ENCODE measurements around the gene EIF3F. TPM values are rescaled to one million over a fixed set of nuclear protein-coding genes. Genes with fewer than 3 reads are reported as not detected.

Gene EIF3F
- total and polyA plus RNA-seq, 2 of the 8 experiments (the other 6 are each of a cell fraction or from before 2014, with no cell fraction given): 222 to 388 TPM

GRCh38 chr11:8026982-8027381 is 39.8 kb downstream of the EIF3F start:
- no peak overlapping the region for H2BK120ac ChIP-seq (replicated peaks; ENCODE audit: low read depth, low read length)
- no peak overlapping the region for H3K4ac ChIP-seq (replicated peaks; ENCODE audit: insufficient read length, low read depth, low read length)
- H4K20me1 ChIP-seq (replicated peaks in 1 of 2; ENCODE audit: control insufficient read depth in 1 of 2, insufficient read depth in 2 of 2, low read length in 2 of 2): no peaks in the 10 kb centered on the region
- no peak overlapping the region for H4K8ac ChIP-seq (ENCODE audit: extremely low read depth, insufficient read depth, low read length)
- H3K27ac ChIP-seq (ENCODE audit: low read depth, low read length): no peak overlapping the region
- H3K56ac ChIP-seq (replicated peaks; ENCODE audit: insufficient read length, low read depth, low read length): no peak overlapping the region
- H4K5ac ChIP-seq (ENCODE audit: insufficient read length, low read depth, low read length): no peak overlapping the region
- H2BK20ac ChIP-seq (ENCODE audit: low read length): no peak overlapping the region
- no peaks in the 10 kb centered on the region for H3K23me2 ChIP-seq (ENCODE audit: low read depth, low read length)
- DNase-seq (ENCODE audit: low read depth in 1 of 2, low spot score in 2 of 2) (no peak), FAIRE-seq (no peak)
- H3K14ac ChIP-seq (ENCODE audit: insufficient read length): no peak overlapping the region
- no peak overlapping the region for H3K23ac ChIP-seq (ENCODE audit: insufficient read length)
- H4K91ac ChIP-seq (replicated peaks; ENCODE audit: insufficient read length, low read length): no peak overlapping the region
- TF ChIP-seq KDM5A (IDR thresholded peaks at IDR 0.05; ENCODE audit: low read length) (no peak), EGR1 (IDR thresholded peaks at IDR 0.05; ENCODE audit: borderline replicate concordance, low read depth, low read length) (no peak), TCF12 (IDR thresholded peaks at IDR 0.05; ENCODE audit: low read depth, low read length) (no peak), KDM1A (IDR thresholded peaks at IDR 0.05; ENCODE audit: borderline replicate concordance, low read length) (no peak), E2F6 (IDR thresholded peaks at IDR 0.05) (no peak), CEBPB (IDR thresholded peaks at IDR 0.05; ENCODE audit: low read depth, low read length) (0 out of 2 replicates have a peak, but pooled peaks have one; percentile 27), ASH2L (IDR thresholded peaks at IDR 0.05; ENCODE audit: low read length) (no peak), CTBP2 (IDR thresholded peaks at IDR 0.05; ENCODE audit: borderline replicate concordance, insufficient read depth, insufficient read length, low read length) (no peak)
- H3K4me3 ChIP-seq (ENCODE audit: extremely low read depth in 1 of 4, insufficient read depth in 2 of 4, low read depth in 3 of 4, low read length in 4 of 4): no peak overlapping the region
- H3K79me2 ChIP-seq (ENCODE audit: control insufficient read depth in 1 of 2, insufficient read depth in 2 of 2, low read length in 2 of 2): no peaks in the 10 kb centered on the region
- no peak overlapping the region for H2BK5ac ChIP-seq (ENCODE audit: low read depth, low read length)
- H3K4me1 ChIP-seq (replicated peaks in 1 of 4; ENCODE audit: control insufficient read depth in 3 of 4, insufficient read depth in 4 of 4, low read length in 3 of 4): peaks cover 0 to 7% (median 3%) of the 10 kb centered on the region in 4 experiments; a peak in 3 of 7 replicates
- H3K36me3 ChIP-seq (ENCODE audit: control insufficient read depth in 2 of 4, insufficient read depth in 4 of 4, low read length in 3 of 4): no peaks in the 10 kb centered on the region
- ChIA-PET POLR2A (ENCODE audit: partially characterized antibody) (interaction anchor here (0.8 kb wide), 1 partner anchor 57 kb away, joined by 3 read pairs; no protein-coding TSS in a partner anchor), CTCF (ENCODE audit: partially characterized antibody) (interaction anchor here (0.5 to 31.7 kb wide), 5 partner anchors 10 to 1288 kb away, joined by 3 to 1283 read pairs (median 5); partner anchors contain the start of gene TUB)
- H2BK12ac ChIP-seq (ENCODE audit: low read depth, low read length): no peak overlapping the region
- no peak overlapping the region for H2BK15ac ChIP-seq (ENCODE audit: low read length)
- H3K4me2 ChIP-seq (ENCODE audit: insufficient read depth in 1 of 2, low read depth in 2 of 2, low read length in 2 of 2): no peak overlapping the region
- H3K79me1 ChIP-seq (ENCODE audit: low read depth, low read length): no peaks in the 10 kb centered on the region
- no peaks in the 10 kb centered on the region for H3K9me3 ChIP-seq (ENCODE audit: insufficient read depth in 2 of 2, low read depth in 1 of 2, low read length in 1 of 2)
- WGBS, 2 experiments (ENCODE audit: extremely low coverage in 1 of 2, insufficient coverage in 1 of 2, insufficient read length in 1 of 2, insufficient replicate concordance in 2 of 2, low coverage in 1 of 2, low lambda C conversion rate in 2 of 2, missing lambda C conversion rate in 1 of 2): 90% methylated on average over 3 of the region's 3 CpGs; no CpG with 5 or more reads in 1 of the 2 experiments
- no peak overlapping the region for H2AFZ ChIP-seq (ENCODE audit: low read length)
- no peak overlapping the region for H3K9ac ChIP-seq (replicated peaks in 1 of 4; ENCODE audit: extremely low read depth in 1 of 4, low read depth in 3 of 4, low read length in 3 of 4)
- H2AK5ac ChIP-seq (ENCODE audit: low read depth, low read length): no peak overlapping the region
- no peak overlapping the region for H3K18ac ChIP-seq (ENCODE audit: extremely low read depth, low read length)
- H3K27me3 ChIP-seq (replicated peaks in 1 of 4; ENCODE audit: control insufficient read depth in 3 of 4, extremely low read depth in 1 of 4, insufficient read depth in 3 of 4, low read length in 3 of 4): peaks cover 0 to 6% (median 1%) of the 10 kb centered on the region in 4 experiments; a peak in 3 of 7 replicates

Measured in H1 (cell line).